A673 (cell line): ENCODE results near the gene KIRREL3. TPM values are rescaled to one million over a fixed set of nuclear protein-coding genes. Genes with fewer than 3 reads are reported as not detected.

Source experiments
- BruUV-seq: library from RNA; stranded (reverse); fragments of 400-500 nt; replicated peaks from 2 replicates; lab custom pipeline; 2021; lab: Mats Ljungman, UMichigan
- CTCF ChIA-PET: fragments of 300-600 bp; sonication (Branson Sonifier 250); formaldehyde crosslinking; loops from one replicate; lab custom pipeline; 2022; ENCODE audit warnings: antibody characterized with exemption; lab: Charles Lee
- POLR2A ChIA-PET: fragments of 300-600 bp; sonication (Branson Sonifier 250); formaldehyde crosslinking; loops from one replicate; lab custom pipeline; 2022; ENCODE audit warnings: antibody characterized with exemption; ENCODE audit not compliant: low non-redundant PET; lab: Charles Lee
- DNase-seq: peaks from one replicate; pipeline ENCODE4 v3.0.0-alpha.2; 2015; ENCODE audit warnings: low spot score
- H3K27ac ChIP-seq: fragments of 200-600 bp; sonication (generic); 2 replicates; pipeline ENCODE4 v1.5.1; 2016; ENCODE audit warnings: mixed run types, low read depth, mild to moderate bottlenecking, mixed read lengths, antibody characterized with exemption, low read length; ENCODE audit not compliant: poor library complexity, severe bottlenecking
- H3K27me3 ChIP-seq: fragments of 200-600 bp; sonication (generic); replicated peaks from 2 replicates; pipeline ENCODE4 v1.6.1; 2017; ENCODE audit warnings: mixed run types, low read depth, mild to moderate bottlenecking, mixed read lengths, antibody characterized with exemption, low read length; ENCODE audit not compliant: insufficient read depth, poor library complexity
- H3K36me3 ChIP-seq: fragments of 200-600 bp; sonication (generic); 2 replicates; pipeline ENCODE4 v1.6.1; 2016; ENCODE audit warnings: mixed run types, mild to moderate bottlenecking, mixed read lengths, antibody characterized with exemption, low read length; ENCODE audit not compliant: insufficient read depth, poor library complexity, severe bottlenecking
- H3K4me1 ChIP-seq: fragments of 200-600 bp; sonication (generic); 2 replicates; pipeline ENCODE4 v1.6.1; 2017; ENCODE audit warnings: mixed run types, mild to moderate bottlenecking, mixed read lengths, antibody characterized with exemption, low read length; ENCODE audit not compliant: insufficient read depth, poor library complexity, severe bottlenecking
- H3K4me3 ChIP-seq: fragments of 200-600 bp; sonication (generic); 2 replicates; pipeline ENCODE4 v1.5.1; 2016; ENCODE audit warnings: low read depth, mixed run types, mild to moderate bottlenecking, mixed read lengths, low read length; ENCODE audit not compliant: poor library complexity, severe bottlenecking
- H3K9me3 ChIP-seq: fragments of 200-600 bp; sonication (generic); 2 replicates; pipeline ENCODE4 v1.6.1; 2016; ENCODE audit warnings: mixed run types, low read depth, mild to moderate bottlenecking, mixed read lengths, antibody characterized with exemption, low read length; ENCODE audit not compliant: poor library complexity, severe bottlenecking
- EZH2 ChIP-seq: fragments of 200-600 bp; sonication (generic); IDR thresholded peaks from 2 replicates; pipeline ENCODE4 v1.6.1; 2017; ENCODE audit warnings: borderline replicate concordance, low read depth, mild to moderate bottlenecking, mixed read lengths, antibody characterized with exemption, low read length; ENCODE audit not compliant: poor library complexity, severe bottlenecking
- intact Hi-C: fragments of 100-400 bp; cut with micrococcal nuclease; formaldehyde crosslinking; loops from one replicate; pipeline ENCODE4 v1.10.0; 2022; ENCODE audit not compliant: unreplicated experiment
- total RNA-seq: library from RNA; stranded (reverse); gene quantifications from 2 replicates; pipeline ENCODE4 v1.2.3, GENCODE V29; 2021
- TF ChIP-seq, protein P1 (sequence below): fragments of 300-800, 200-600 bp; sonication (generic); conservative IDR thresholded peaks from 2 replicates; pipeline ENCODE4 v1.5.1; 2017; ENCODE audit warnings: low read depth, mild to moderate bottlenecking, antibody characterized with exemption, low read length, moderate library complexity, mixed read lengths

Gene KIRREL3
- total RNA-seq, 1 experiment from 2014 or later: not detected

DNA sequence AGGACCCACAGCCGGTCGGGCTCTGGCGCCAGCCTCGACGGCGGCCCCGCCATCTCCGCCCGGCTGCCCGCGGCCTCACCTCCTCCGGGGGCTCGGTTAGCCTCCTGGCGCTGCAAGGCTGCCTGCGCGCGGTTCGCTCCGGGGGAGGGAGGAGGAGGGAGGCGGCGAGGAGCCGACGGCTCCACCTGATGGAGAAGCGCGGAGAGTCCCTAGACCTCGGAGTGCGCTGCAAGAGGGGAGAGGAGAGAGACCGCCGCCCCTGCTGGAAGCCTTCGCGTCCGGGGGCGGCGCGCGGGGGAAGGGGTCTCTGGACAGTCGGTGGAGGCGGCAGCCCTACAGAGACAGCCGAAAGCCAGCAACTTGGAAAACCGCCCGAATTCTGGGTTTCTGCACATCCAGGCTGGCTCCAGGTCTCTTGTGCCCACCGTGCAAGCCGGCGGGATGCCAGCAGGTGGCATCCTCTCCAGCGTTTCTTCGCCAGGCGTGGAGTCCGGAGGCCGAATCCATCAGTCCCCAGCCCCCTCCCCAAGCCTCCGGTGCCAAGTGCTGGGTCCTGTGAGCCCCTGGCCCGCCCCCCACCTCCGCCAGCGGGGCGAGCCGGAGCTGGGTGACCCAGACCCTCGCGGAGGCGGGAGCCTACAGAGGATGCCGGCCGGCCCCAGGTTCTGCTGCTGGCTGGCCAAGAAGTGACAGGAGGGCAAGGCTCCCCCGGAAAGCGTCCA lies 2.9 kb upstream of the KIRREL3 start:
- H3K4me1 ChIP-seq: peaks cover 8% of the 10 kb centered on the region
- H3K36me3 ChIP-seq: no peaks in the 10 kb centered on the region
- ChIA-PET POLR2A (no interaction called here), CTCF (no interaction called here)
- BruUV-seq: no TSS peak
- peak; percentile 81 for TF ChIP-seq EZH2
- TF ChIP-seq, protein P1, sequence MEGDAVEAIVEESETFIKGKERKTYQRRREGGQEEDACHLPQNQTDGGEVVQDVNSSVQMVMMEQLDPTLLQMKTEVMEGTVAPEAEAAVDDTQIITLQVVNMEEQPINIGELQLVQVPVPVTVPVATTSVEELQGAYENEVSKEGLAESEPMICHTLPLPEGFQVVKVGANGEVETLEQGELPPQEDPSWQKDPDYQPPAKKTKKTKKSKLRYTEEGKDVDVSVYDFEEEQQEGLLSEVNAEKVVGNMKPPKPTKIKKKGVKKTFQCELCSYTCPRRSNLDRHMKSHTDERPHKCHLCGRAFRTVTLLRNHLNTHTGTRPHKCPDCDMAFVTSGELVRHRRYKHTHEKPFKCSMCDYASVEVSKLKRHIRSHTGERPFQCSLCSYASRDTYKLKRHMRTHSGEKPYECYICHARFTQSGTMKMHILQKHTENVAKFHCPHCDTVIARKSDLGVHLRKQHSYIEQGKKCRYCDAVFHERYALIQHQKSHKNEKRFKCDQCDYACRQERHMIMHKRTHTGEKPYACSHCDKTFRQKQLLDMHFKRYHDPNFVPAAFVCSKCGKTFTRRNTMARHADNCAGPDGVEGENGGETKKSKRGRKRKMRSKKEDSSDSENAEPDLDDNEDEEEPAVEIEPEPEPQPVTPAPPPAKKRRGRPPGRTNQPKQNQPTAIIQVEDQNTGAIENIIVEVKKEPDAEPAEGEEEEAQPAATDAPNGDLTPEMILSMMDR: peak; percentile 58
- peak overlapping the region; percentile 11 for H3K4me3 ChIP-seq
- intact Hi-C loops: loop anchor here (10.0 kb wide), 1 partner anchor 341 kb away; no protein-coding TSS in a partner anchor
- no peaks in the 10 kb centered on the region for H3K9me3 ChIP-seq
- H3K27me3 ChIP-seq: peaks cover 85% of the 10 kb centered on the region
- DNase-seq: peak; percentile 56
- H3K27ac ChIP-seq: no peak overlapping the region

DNA sequence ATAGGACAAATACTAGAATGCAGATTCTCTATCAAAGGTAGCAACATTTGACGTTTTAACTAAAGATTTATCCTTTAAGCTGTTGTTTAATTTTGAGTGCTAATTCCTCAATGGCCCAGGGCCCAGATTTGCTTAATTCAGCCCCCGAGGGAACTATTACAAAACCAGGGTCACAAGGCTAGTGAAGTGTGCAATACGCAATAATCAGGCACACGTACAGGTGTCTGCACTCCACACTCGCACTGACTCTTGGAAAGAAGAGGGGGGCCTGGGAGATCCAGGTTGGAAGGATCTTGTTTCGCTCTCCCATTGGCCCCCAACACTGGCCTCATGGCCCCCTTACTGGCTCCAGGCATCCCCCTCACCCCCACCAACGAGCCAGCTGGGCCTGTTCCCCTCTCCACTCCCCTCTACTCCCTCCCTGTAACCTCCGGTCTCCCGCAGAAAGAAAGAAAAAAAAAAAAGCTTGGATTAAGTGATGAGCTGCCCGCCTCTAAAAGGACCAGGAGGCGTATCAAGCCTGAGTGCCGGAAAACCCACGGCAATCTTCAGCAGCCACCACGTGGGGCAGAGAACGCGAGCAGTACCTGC lies 2.2 kb upstream of the KIRREL3 start:
- no TSS peak for BruUV-seq
- intact Hi-C loops: loop anchor here (10.0 kb wide), 1 partner anchor 342 kb away; no protein-coding TSS in a partner anchor
- Histone ChIP-seq H3K4me3 (peak overlapping the region; percentile 11), H3K4me1 (peaks cover 8% of the 10 kb centered on the region), H3K9me3 (no peaks in the 10 kb centered on the region), H3K27ac (no peak overlapping the region), H3K36me3 (no peaks in the 10 kb centered on the region), H3K27me3 (peaks cover 86% of the 10 kb centered on the region)
- POLR2A ChIA-PET: no interaction called here
- CTCF ChIA-PET: no interaction called here
- TF ChIP-seq, protein P1: no peak
- no peak for TF ChIP-seq EZH2
- no peak for DNase-seq

DNA sequence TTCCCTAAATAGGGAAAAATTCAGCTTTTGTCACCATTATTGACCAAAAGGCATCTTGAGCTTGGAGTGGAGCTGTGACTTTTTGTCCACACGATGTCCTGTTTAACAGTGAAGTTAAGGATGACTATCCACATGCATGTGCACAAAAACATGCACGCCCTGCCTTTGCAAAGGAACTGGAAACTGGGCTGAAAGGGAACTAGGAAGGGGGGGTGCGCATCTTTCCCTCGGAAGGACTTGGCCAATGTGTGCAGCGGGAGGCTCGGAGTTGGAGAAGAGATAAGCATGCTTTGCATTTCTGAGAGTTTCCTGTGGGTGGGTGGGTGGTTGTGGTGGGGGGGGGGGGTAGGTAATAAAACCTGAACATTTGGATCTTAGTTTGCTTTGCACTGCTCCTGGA lies 411 bp upstream of the KIRREL3 start:
- no peak overlapping the region for H3K4me3 ChIP-seq
- H3K9me3 ChIP-seq: no peaks in the 10 kb centered on the region
- ChIA-PET POLR2A (interaction anchor here (0.7 kb wide), 1 partner anchor 44 kb away, joined by 8 read pairs; no protein-coding TSS in a partner anchor), CTCF (interaction anchor here (0.6 kb wide), 1 partner anchor 11 kb away, joined by 3 read pairs; no protein-coding TSS in a partner anchor)
- TF ChIP-seq EZH2: no peak
- TF ChIP-seq, protein P1: no peak
- BruUV-seq: no TSS peak
- no peak overlapping the region for H3K27ac ChIP-seq
- peaks cover 8% of the 10 kb centered on the region for H3K4me1 ChIP-seq
- peaks cover 94% of the 10 kb centered on the region for H3K27me3 ChIP-seq
- intact Hi-C loops: loop anchor here (10.0 kb wide), 1 partner anchor 344 kb away; no protein-coding TSS in a partner anchor
- DNase-seq: no peak
- no peaks in the 10 kb centered on the region for H3K36me3 ChIP-seq
